K562 (cell line): ENCODE data around the gene AHNAK. TPM values are rescaled to one million over a fixed set of nuclear protein-coding genes. Genes with fewer than 3 reads are reported as not detected.
A peak's percentile ranks its signal among the peaks of the same experiment; 100 is the strongest.

Experiments
- ELF2 ChIP-seq: fragments of 250-450 bp; sonication (Bioruptor Pico); IDR thresholded peaks from 2 replicates; pipeline ENCODE4 v1.5.0; 2021; ENCODE audit warnings: mild to moderate bottlenecking
- GTF2A2 ChIP-seq: IDR thresholded peaks from 2 replicates; pipeline ENCODE4 v1.6.1; 2016; ENCODE audit warnings: mild to moderate bottlenecking, missing genetic modification characterization, missing compliant biosample characterization
- HDAC2 ChIP-seq: fragments of 450-650 bp; IDR thresholded peaks from 2 replicates; pipeline ENCODE4 v1.6.1; 2016; ENCODE audit warnings: mild to moderate bottlenecking
- MAZ ChIP-seq, 2 experiments: fragments of 450-650 bp in 1 of 2; sonication (generic) in 1 of 2; formaldehyde crosslinking; IDR thresholded peaks in 1 of 2; conservative IDR thresholded peaks in 1 of 2; 2 replicates each; pipeline versions ENCODE4 v1.4.0 to v1.5.0; 2020; ENCODE audit warnings: mild to moderate bottlenecking in 1 of 2, missing genetic modification reagents in 1 of 2
- MNT ChIP-seq, 2 experiments: fragments of 450-650 bp; conservative IDR thresholded peaks; 2 replicates each; pipeline ENCODE4 v1.6.1; 2017; ENCODE audit warnings: mild to moderate bottlenecking in 2 of 2, moderate library complexity in 2 of 2
- SIRT6 ChIP-seq: IDR thresholded peaks from one replicate; pipeline ENCODE4 v1.6.1; 2012; ENCODE audit warnings: low read depth, mild to moderate bottlenecking, control low read depth, inconsistent platforms, low read length, moderate library complexity
- USF2 ChIP-seq: sonication (generic); formaldehyde crosslinking; IDR thresholded peaks from 2 replicates; pipeline ENCODE4 v1.5.0; 2020; ENCODE audit warnings: missing genetic modification reagents
- YY1 ChIP-seq, 3 experiments: IDR thresholded peaks; 2 replicates each; pipeline ENCODE4 v1.6.1; 2011; ENCODE audit warnings: low read length in 2 of 3, mild to moderate bottlenecking in 2 of 3, moderate library complexity in 2 of 3, borderline replicate concordance in 1 of 3, control low read depth in 1 of 3, low read depth in 1 of 3; ENCODE audit not compliant: insufficient read depth in 3 of 3, insufficient replicate concordance in 2 of 3, control insufficient read depth in 1 of 3, insufficient read length in 1 of 3; ENCODE audit errors: extremely low read depth in 1 of 3
- ZNF318 ChIP-seq, 2 experiments: fragments of 450-650 bp; IDR thresholded peaks; 2 replicates each; pipeline ENCODE4 v1.6.1; 2016; ENCODE audit warnings: mild to moderate bottlenecking in 2 of 2, borderline replicate concordance in 1 of 2, low read depth in 1 of 2, moderate library complexity in 1 of 2
- polyA plus RNA-seq, 8 experiments: library from polyadenylated mRNA; depleted of rRNA in 4 of 8; stranded (reverse) in 5 of 8; unstranded in 3 of 8; fragments of >200 nt; fragmentation: Nextera tagmentation in 2 of 8; fragmentation: Illumina TruSeq in 1 of 8; extraction: Ambion mirVana in 2 of 8; extraction: Trizol in 1 of 8; gene quantifications; 2 replicates each; pipeline versions ENCODE4 v1.2.1 to v1.2.3, GENCODE V29; 2011 to 2014; ENCODE audit warnings: inconsistent platforms in 1 of 8, missing spikeins in 1 of 8
- total RNA-seq, 7 experiments: library from RNA; depleted of rRNA in 6 of 7; stranded (reverse); fragments of >200 nt in 6 of 7; fragmentation: Illumina TruSeq in 2 of 7; extraction: Trizol in 2 of 7; gene quantifications; 2 replicates each; pipeline versions ENCODE4 v1.2.1 to v1.2.3, GENCODE V29; 2011 to 2021; ENCODE audit warnings: low replicate concordance in 1 of 7
- TF ChIP-seq, protein P1 (sequence below), 2 experiments: IDR thresholded peaks in 1 of 2; conservative IDR thresholded peaks in 1 of 2; 2 replicates each; pipeline ENCODE4 v1.6.1; 2016; ENCODE audit warnings: low read depth in 2 of 2, mild to moderate bottlenecking in 1 of 2, missing compliant biosample characterization in 1 of 2, missing genetic modification characterization in 1 of 2, moderate library complexity in 1 of 2

Gene AHNAK
- total and polyA plus RNA-seq, 9 of the 15 experiments (the other 6 are each of a cell fraction or from before 2014, with no cell fraction given): 1.5 to 89.7 (median 45.0) TPM

- TF ChIP-seq ZNF318 (IDR thresholded peaks at IDR 0.05; ENCODE audit: borderline replicate concordance in 1 of 2, low read depth in 1 of 2) (no peak), MAZ (CRISPR knock-in tag; conservative IDR thresholded peaks at IDR 0.05 in 1 of 2, IDR thresholded peaks at IDR 0.05 in 1 of 2) (peak in 1 of 2 experiments; percentile 38; a peak in 1 of 4 replicates), MNT (conservative IDR thresholded peaks at IDR 0.05) (0 out of 4 replicates have a peak, but pooled peaks of 1 of the 2 experiments have one; percentile 15), GTF2A2 (tag) (no peak), ELF2 (CRISPR knock-in tag) (no peak), YY1 (IDR thresholded peaks at IDR 0.05; ENCODE audit: borderline replicate concordance in 1 of 3, control insufficient read depth in 1 of 3, extremely low read depth in 1 of 3, insufficient read depth in 3 of 3, insufficient read length in 1 of 3, insufficient replicate concordance in 2 of 3, low read depth in 1 of 3, low read length in 2 of 3) (no peak), USF2 (no peak), SIRT6 (no peak), HDAC2 (0 out of 2 replicates have a peak, but pooled peaks have one; percentile 21)
- TF ChIP-seq, protein P1, sequence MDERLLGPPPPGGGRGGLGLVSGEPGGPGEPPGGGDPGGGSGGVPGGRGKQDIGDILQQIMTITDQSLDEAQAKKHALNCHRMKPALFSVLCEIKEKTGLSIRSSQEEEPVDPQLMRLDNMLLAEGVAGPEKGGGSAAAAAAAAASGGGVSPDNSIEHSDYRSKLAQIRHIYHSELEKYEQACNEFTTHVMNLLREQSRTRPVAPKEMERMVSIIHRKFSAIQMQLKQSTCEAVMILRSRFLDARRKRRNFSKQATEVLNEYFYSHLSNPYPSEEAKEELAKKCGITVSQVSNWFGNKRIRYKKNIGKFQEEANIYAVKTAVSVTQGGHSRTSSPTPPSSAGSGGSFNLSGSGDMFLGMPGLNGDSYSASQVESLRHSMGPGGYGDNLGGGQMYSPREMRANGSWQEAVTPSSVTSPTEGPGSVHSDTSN (CRISPR knock-in tag; IDR thresholded peaks at IDR 0.05; ENCODE audit: low read depth): no peak
- TF ChIP-seq, protein P1 (tag; conservative IDR thresholded peaks at IDR 0.05; ENCODE audit: low read depth): peak; percentile 64; the same call in 1 of the 2 replicates
Measured at GRCh38 chr11:62458212-62459002, 88.2 kb downstream of the AHNAK start (continued).
